Measurements from ENCODE around the gene VAV3.

The VAV3 gene

DNA sequence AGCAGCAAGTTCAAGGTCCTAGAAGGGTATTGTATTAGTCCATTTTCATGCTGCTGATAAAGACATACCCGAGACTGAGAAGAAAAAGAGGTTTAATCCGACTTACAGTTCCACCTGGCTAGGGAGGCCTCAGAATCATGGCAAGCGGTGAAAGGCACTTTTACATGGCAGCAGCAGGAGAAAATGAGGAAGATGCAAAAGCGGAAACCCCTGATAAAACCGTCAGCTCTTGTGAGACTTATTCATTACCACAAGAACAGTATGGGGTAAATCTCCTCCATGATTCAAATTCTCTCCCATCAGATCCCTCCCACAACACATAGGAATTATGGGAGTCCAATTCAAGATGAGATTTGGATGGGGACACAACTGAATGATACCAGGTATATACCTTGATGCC, 414.6 kb downstream of the VAV3 start:
- DNase-seq, result no peak

DNA sequence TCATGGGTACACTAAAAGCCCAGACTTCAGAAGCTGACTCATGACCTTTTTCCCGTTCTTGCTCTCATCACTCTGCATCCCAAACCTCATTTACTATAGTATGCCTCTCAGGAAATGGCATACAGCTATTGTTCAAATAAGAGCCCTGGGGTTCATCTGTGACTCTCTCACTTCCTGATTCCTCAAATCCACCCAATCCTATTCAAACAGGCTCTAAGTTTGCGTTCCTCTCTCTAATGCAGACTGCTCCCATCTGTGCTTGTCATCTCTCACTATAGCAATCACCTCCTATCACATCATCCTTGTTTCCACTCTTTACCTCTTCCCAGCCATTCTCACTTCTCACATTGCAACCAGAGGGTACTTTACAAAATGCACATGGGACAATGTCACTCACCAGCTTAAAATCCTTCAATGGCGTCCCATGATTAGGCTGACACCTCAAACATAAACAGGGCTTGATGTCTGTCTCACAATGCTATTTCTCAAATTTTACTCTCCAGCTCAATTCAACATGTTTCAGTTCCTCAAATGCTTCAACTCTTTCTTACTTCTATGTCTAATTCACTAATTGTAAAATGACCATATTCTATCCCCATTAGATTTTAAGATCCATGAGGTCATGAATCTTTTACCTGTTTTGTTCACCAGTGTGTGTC, 415.7 kb downstream of the VAV3 start:
- no peak for DNase-seq

DNA sequence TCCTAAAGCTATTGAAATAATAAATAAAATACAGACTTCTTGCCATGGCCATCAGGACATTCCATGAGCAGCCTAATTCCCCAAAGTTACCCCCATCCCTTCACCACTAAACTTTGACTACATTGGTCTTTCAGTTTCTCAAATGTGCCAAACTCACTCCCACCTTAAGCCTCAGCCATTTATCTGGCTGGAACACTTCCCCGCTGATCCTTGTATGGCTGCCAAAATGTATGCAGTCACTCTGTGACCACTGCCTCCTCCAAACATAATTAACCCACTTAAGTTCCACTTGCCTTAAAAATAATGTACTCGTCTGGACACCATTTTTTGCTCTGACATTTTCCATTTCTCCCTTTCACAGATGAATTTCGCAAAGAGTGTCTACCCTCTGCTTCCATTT, 416.7 kb downstream of the VAV3 start:
- DNase-seq, result peak; percentile 83

DNA sequence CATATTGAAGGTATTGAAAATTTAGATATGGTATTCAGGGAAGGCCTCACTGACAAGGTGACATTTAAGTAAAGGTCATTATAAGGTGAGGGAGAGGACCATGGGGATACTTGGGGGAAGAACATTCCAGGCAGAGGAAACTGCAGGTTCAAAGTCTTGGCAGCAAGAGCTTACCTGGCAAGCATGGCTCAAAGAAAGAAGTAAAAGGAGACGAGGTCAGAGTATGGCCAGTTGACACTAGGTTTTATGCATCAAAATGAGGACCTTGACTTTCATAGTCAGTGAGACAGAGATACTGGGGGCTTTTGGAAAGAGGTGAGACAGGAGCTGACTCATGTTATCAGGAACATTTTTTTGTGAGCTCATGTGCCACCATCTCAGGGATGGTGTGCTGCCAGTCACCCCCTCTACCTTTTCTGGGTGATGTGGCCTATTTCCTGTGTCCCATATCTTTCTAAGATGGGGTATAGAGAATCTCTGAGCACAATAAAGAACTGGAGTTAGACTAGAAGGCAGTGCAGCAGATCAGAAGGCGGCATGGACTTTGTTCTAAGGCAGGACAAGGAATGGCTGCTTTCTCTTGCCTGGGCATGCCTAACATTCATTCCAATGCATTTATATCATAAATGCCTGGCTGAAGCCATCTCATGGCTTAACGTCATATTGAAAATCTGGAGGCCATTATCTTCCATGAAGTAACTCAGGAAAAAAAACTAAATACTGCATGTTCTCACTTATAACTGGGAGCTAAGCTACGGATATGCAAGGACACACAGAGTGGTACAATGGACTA, 417.4 kb downstream of the VAV3 start:
- no peak for DNase-seq

DNA sequence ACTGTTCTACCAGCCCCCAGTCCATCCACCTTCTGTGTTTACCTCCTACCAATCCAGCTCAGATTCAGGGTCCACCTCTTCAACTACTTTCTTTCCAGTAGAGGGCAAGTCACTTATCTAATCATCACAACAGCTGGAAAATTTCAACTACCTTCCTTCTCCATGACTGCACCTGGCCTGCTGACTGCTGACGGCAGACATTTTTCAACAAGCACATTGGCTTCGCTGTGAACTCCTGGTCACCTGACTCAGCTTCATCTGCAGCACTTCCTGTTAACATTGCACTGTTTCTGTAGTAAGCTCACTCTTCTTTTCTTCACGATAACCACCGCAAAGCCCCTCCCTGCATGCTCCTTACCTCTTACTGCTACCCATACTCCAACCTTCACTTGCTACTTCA, 418.4 kb downstream of the VAV3 start:
- DNase-seq, result no peak

DNA sequence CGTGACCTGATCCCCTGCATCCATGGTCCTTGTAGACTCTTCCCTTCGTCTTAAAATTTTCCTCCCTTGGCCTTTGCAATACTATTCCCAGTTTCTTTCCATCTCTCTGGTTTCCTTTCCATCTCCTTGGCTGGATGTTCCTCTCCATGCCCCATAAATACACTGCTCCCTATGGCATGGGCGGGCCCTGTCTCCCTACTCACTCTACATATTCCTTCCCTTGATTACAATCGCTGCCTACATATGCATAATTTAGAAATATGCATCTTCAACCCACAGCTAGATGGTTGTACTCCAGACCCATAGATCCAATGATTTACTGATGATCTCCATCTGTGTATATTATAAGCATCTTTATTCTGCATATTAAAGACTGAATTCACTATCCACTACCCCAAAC, 419.1 kb downstream of the VAV3 start:
- no peak for DNase-seq

DNA sequence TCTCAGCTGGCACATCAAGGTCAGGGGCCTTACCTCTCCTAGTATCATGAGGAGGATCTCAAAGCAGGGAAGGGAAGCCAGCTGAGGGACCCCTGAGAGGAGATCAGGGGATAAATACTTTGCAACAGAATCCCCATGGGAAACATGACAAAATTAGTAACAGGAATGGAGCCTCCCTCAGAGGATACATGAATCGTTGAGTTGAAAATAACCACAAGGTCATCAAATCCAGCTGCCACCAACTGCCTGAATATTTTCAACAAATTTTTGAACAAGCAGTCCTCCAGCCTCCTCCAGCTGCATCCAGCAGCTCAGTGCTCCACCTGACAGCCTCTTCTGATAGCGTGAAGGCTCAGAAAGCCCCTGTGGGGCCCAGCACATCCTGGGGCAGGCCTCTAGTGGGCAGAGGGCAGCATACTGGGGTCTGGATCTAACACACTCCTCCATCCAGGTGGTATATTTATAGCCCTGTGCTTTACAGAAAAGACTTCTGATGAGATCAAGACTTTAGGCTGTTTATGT, 419.9 kb downstream of the VAV3 start:
- no peak for DNase-seq

DNA sequence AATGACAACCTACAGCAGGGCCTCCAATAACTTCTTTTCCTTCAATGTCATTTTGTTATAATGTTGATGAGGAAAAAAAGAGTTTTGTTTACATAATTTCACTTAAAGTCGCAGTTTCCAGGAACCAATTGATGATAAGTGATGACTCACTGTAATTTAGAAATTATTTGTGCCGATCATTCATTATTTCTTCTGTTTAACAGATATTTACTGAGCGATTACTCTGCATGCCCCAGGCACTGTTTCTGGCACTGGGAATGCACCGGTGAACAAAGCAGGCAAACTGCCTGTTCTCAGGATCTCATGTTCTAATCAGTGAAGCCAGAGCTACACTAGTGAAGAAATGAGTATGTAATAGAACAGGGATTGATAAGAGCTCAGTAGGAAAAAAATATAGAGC, 420.7 kb downstream of the VAV3 start:
- DNase-seq, result no peak

DNA sequence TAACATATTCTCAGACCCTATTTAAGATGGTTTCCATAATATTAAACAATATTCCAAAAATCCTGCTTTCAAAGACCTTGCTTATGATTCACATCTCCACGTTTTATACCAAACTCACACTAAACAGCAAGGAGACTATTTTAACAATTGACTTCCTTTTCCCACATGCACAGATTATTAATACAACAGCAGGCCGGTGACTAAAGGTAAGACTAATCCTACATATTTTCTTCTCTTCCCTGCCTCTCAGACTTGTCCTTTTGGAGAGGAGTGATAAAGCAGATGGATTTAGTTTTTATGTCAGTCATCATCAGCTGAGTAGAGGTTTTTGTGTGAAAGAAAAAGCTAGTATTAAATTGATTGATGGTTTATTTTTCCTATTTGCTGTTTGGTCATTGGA, 423.6 kb downstream of the VAV3 start:
- no peak for DNase-seq

DNA sequence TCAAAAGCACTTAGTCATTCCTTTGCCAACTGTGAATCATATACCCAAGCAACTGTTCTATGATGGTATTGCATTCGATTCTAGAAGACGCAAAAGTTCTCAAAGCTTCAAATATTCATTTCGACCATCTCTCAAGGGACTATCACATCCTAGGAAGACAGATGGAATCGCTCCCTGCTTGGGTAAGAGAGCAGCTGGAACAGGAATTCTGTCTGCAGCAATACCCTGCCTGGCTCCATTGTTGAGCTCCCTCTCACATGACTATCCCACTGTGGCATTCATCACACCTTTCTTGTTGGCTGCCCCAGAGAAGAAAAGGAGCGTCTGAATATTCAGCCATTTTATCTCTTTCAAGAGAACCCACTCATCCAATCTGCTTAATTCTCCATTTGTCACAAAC, 426.5 kb downstream of the VAV3 start:
- DNase-seq, result no peak

DNA sequence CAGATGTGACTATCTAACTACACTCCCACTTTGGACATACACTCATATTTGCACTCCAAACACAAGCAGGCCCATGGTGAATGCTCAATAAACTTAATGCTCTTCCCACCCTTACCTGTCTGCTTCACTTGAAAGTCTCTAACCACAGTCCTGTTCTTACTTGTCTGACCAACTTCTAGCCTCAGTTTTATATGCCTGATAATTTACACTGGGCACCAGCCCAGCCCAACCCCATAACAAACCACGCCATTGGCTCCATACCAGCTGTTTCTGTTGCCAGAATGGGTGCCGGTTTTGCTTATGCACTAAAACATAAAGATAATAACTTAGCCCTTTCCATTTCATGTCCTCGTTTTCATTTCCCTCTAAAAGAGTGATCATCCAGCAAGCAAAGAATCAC, 428.7 kb downstream of the VAV3 start:
- DNase-seq, result peak; percentile 94

DNA sequence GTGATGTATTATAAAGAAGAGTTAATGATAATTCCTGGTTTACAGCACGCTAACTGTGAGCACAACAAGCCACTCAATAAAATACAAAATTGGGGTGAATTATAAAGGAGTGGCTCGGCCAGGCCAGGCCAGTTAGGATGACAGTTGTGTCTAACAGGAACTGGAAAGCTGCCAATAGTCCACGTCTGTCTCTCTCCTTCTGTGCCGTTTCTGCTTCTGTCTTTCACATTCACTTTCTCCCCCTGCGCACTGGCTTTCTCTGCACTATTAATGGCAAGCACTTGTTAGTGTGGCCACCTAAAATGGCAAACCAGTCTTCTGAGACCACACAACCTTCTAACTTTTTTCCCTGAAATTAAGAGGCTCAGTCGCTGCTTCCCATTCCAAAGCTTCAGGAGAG, 429.9 kb downstream of the VAV3 start:
- DNase-seq, result no peak

DNA sequence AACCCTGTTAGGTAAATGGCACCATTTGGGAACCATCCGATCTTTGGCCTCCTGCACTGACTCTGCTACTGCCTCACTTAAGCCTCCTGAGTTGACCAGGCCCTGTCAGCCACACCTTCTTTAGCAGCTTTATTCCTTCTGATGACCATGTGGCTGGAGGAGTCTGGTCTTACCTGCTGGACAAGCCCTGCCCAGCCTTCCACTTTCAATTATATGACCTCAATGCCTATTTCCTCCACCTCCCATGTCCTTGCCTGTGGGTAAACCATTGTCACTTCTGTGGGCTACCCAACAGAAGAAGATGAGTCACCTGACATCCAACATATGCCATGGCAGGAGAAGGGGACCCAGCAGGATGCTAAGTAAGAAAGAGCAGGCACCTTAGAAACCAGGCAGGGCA, 430.3 kb downstream of the VAV3 start:
- DNase-seq, result no peak

DNA sequence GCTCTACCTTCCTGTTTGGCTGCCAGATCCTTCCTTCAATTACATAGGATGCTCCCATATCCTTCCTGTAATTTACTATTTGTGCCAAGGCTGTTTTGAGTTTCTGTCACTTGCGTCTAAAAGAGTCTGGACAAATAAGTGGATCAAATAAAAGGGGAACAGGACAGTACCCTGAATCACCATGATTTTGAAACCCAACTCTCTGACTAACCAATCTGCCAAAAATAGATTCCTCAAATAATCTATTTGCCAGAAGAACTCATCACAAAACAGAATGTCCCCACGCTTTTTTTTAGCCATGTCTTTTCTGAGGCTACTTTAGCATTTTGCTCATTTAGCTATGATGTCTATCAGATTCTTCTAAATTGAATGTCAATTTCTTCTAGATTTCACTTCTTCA, 431.5 kb downstream of the VAV3 start:
- DNase-seq, result no peak

DNA sequence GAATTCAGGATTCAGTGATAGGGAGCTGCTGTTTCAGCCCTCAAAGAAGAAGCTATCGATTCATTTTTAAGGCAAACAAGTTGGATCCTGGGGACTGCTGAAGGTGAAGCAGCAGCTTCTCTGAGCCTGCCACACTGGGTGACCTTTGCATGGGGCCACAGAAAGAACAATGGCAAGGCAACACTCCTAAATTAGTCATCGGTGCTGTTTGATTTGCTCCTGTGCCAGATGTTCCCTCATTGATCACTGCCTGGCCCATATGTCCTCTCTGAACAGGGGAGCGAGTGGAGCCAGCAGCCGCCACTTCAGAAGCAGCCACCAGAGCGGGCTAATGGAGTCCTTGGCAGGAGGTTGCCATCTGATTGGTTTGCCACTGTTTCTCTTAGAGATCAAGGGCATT, 432.7 kb downstream of the VAV3 start:
- DNase-seq, result peak; percentile 99

DNA sequence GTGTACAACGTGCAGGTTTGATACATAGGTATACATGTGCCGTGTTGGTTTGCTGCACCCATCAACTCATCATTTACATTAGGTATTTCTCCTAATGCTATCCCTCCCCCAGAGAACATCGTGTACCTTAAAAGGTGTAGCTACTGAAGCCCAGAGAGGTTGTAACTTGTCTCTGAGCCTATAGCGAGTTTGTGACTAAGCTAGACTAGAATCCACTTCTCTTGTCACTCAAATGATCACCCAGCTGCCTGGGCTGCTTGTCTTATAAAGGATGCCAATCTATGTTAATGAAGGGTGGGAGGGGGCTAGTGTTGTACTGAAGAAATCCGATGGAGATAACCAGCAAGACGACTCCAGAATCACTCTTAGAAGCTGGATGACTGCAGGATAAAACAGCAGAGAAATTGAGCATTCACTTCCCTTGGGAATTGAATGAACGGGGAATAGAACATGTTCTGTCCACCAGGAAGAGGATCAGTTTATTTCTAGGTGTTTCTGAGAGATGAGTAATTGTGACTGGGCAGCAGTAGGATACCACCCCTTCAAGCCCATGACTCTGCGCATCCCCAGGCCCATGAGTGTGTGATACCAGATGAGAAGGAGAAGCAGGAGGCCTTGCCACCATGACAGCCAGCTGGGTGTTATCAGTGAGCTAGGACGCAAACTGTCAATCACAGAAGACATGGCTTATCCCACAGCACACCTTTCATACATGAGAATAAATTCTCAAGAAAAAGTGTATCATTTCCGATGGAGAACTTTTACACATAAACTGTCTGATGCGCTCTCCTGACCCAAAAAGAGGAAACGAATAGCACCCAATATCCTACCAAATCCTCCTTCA, 433.7 kb downstream of the VAV3 start:
- DNase-seq, result no peak

DNA sequence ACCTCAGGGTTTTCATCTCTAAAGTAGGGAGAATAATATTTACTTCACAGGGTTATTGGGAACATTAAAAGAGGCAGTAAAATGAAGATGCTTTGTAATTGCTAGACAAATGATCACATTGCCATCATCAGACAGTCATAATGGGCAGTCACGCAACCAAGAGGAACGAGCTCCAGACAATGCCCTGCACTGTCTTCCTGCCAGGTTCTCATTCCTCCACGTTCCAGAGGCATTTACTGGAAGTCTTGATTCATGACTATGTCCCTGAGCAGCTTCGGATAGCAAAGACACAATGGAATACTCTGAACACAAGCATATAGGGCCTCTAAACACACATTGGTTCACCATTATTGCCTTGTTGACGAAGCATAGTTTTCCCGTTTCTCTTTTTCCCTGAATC, 434.4 kb downstream of the VAV3 start:
- no peak for DNase-seq

DNA sequence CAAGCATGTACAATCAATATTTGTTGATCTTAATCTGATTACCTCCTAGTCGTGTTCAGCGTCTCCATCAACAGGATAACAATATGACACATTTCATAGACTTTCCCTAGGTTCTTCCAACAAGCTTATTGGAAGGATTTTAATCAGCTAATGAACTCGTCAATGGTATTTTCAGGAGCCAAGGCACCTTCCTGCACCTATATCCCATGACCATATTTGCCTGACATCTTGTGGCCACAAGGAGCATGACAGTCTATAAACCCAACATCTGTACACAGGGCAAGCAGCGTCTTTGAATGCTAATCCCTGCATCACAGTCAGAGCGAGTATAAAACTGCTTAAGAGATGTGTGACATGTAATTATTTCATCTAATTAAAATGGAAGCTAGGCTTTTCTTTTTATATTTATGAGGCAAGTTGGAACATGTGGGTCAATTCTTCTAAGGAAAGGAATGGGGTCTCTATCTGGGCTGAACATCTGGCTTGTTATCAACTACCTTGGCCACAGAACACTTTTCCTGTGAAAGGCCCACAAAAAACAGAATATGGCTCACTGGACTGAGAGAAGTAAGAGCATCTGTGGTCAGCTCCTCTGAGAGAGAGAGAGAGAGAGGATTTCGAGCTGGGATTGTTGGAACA, 435.4 kb downstream of the VAV3 start:
- DNase-seq, result peak; percentile 29

DNA sequence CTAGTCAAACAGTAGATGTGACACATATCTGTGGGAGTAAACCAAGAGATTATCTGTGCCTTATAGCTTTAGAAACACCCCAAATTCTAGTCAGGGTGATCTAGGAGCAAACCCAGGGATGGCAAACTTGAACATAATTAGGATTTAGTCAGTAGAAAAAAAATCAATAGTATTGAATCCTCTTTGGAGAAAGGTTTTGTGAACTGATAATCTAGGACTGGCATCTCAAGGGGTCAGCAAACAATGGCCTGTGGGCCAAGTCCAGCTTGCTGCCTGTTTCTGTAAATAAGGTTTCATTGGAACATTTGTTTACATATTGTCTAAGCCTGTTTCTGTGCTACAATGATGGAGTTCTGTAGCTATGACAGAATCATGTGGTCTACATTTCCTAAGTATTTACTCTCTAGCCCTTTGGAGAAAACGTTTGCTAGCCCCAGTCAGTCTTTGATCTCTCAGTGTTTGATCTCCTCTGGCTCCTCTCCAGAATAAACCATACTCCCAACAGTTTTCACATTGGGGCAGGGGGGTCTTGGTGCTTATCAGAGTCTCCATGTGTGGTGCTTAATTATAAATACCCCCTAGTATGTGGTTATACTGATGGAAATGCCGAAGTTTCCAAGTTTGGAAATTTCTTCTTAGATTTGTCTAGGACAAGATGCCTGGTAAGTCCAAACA, 438.3 kb downstream of the VAV3 start:
- DNase-seq, result no peak

DNA sequence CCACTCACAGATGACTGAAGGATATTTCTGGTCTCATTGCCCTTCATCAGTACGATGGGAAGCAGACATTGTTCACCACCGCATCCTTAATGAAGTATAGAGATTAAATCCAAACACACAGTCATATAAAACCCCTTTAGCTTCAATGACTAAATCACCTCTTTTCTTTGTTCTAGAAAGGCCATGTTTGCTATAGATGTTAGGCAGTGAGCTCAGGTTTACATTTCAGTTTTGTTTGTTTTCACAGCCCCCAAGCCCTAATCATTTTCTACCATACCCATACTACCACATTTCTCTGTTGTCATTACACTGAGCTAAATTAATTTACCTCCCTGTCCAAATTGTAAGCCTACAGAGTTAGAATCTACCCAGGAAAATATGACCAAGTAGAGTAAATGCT, 439.0 kb downstream of the VAV3 start:
- no peak for DNase-seq

DNA sequence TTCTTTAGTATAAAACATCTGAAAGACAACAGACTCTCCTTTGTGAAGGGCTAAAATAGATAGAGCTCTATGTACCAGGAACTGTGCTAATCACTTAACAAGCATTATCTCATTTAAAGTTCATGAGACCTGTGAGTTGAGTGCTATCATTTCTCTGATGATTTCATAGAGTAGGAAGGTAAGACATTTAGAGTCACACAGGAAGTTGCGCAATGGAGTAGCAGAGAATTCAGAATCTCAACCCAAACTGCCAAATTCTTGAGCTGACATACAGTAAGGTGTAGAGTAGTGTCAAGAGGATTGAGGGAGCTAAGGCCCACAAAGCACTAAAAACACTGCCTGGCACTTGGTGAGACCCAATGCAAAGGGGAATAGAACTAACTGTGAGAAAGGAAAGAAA, 439.8 kb downstream of the VAV3 start:
- no peak for DNase-seq

DNA sequence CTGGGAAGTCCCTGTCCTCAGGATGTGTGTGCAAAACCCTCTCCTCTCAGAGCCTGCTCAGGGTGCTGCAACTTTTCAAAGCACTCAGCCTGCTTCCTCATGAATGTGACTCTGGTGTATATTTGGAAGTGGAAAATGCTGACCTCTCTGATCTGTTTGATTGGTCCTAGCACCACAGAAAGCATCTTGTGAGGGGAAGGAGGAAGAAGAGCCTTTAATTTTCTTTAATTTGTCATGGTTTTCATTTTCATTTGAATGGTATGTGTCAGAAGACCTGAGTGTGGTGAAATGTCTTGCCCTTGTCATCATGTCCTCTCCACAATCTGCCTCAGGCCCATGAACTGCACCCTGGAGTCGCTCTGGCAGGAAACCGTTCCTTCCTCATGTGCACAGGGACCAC, 440.7 kb downstream of the VAV3 start:
- DNase-seq, result no peak

DNA sequence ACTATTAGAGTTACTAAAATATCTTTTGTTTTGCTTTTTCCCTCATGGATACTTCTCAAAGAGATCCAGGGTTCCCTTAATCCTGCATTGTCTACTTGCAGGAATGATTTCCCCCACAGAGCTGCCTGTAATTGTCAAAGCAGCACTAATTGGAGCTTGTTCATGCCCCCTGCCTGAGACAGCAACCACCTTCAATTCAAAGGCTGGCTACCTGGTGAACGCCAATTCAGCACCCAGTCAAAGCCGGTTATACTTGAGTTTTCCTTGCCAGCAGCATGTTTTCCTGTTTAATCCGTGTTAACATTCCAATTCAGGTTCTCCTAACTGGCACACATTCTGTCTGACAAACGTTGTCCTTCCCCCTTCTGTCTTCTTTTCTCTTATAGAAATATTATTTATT, 441.2 kb downstream of the VAV3 start:
- DNase-seq, result no peak
